ENCODE results near the gene TTC36.

Gene TTC36

DNA sequence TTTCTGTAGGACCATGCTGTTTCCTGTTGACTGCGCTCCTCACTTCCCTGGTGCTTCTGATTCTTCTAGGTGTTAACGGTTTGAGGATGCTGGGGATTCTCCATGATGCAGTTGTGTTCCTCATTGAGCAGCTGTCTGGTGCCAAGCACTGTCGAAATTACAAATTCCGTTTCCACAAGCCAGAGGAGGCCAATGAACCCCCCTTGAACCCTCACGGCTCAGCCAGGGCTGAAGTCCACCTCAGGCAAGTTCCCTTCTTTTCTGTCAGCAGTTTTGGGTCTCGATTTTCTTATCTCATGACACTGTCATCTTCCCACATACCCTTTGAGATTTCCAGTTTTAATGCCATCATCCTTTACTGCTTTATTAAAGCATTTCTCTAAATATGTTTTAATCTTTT, 7.7 kb upstream of the TTC36 start:
- DNase-seq = no peak
- Histone ChIP-seq H3K36me3 (ENCODE audit: control insufficient read depth, insufficient read depth, low read length) (peaks cover 71% of the 10 kb centered on the region), H3K4me1 (ENCODE audit: control insufficient read depth, insufficient read depth, low read length, poor library complexity, severe bottlenecking) (no peaks in the 10 kb centered on the region), H3K9me3 (ENCODE audit: control insufficient read depth, low read length) (no peaks in the 10 kb centered on the region), H3K27ac (ENCODE audit: insufficient read depth, low read length, poor library complexity, severe bottlenecking) (no peak overlapping the region), H3K27me3 (replicated peaks; ENCODE audit: control insufficient read depth, insufficient read depth, low read length, poor library complexity, severe bottlenecking) (no peaks in the 10 kb centered on the region), H3K4me3 (ENCODE audit: insufficient read depth, low read depth, low read length, poor library complexity, severe bottlenecking) (no peak overlapping the region)

GRCh38 chr11:118521892-118522311, 5.4 kb upstream of the TTC36 start:
- Histone ChIP-seq H3K4me1 (ENCODE audit: control insufficient read depth, insufficient read depth, low read length, poor library complexity, severe bottlenecking) (no peaks in the 10 kb centered on the region), H3K27me3 (replicated peaks; ENCODE audit: control insufficient read depth, insufficient read depth, low read length, poor library complexity, severe bottlenecking) (no peaks in the 10 kb centered on the region), H3K9me3 (ENCODE audit: control insufficient read depth, low read length) (no peaks in the 10 kb centered on the region), H3K36me3 (ENCODE audit: control insufficient read depth, insufficient read depth, low read length) (peaks cover 56% of the 10 kb centered on the region), H3K4me3 (ENCODE audit: insufficient read depth, low read depth, low read length, poor library complexity, severe bottlenecking) (no peak overlapping the region), H3K27ac (ENCODE audit: insufficient read depth, low read length, poor library complexity, severe bottlenecking) (no peak overlapping the region)
- DNase-seq = no peak

GRCh38 chr11:118522571-118523072, 4.7 kb upstream of the TTC36 start:
- Histone ChIP-seq H3K4me1 (ENCODE audit: control insufficient read depth, insufficient read depth, low read length, poor library complexity, severe bottlenecking) (no peaks in the 10 kb centered on the region), H3K4me3 (ENCODE audit: insufficient read depth, low read depth, low read length, poor library complexity, severe bottlenecking) (no peak overlapping the region), H3K27me3 (replicated peaks; ENCODE audit: control insufficient read depth, insufficient read depth, low read length, poor library complexity, severe bottlenecking) (no peaks in the 10 kb centered on the region), H3K9me3 (ENCODE audit: control insufficient read depth, low read length) (no peaks in the 10 kb centered on the region), H3K36me3 (ENCODE audit: control insufficient read depth, insufficient read depth, low read length) (peaks cover 56% of the 10 kb centered on the region), H3K27ac (ENCODE audit: insufficient read depth, low read length, poor library complexity, severe bottlenecking) (no peak overlapping the region)
- no peak for DNase-seq

- Histone ChIP-seq H3K27ac (ENCODE audit: insufficient read depth, low read length, poor library complexity, severe bottlenecking) (no peak overlapping the region), H3K4me1 (ENCODE audit: control insufficient read depth, insufficient read depth, low read length, poor library complexity, severe bottlenecking) (no peaks in the 10 kb centered on the region), H3K27me3 (replicated peaks; ENCODE audit: control insufficient read depth, insufficient read depth, low read length, poor library complexity, severe bottlenecking) (no peaks in the 10 kb centered on the region), H3K36me3 (ENCODE audit: control insufficient read depth, insufficient read depth, low read length) (peaks cover 53% of the 10 kb centered on the region), H3K9me3 (ENCODE audit: control insufficient read depth, low read length) (no peaks in the 10 kb centered on the region), H3K4me3 (ENCODE audit: insufficient read depth, low read depth, low read length, poor library complexity, severe bottlenecking) (no peak overlapping the region)
- no peak for DNase-seq
Measured at GRCh38 chr11:118524356-118524755, 2.9 kb upstream of the TTC36 start.

DNA sequence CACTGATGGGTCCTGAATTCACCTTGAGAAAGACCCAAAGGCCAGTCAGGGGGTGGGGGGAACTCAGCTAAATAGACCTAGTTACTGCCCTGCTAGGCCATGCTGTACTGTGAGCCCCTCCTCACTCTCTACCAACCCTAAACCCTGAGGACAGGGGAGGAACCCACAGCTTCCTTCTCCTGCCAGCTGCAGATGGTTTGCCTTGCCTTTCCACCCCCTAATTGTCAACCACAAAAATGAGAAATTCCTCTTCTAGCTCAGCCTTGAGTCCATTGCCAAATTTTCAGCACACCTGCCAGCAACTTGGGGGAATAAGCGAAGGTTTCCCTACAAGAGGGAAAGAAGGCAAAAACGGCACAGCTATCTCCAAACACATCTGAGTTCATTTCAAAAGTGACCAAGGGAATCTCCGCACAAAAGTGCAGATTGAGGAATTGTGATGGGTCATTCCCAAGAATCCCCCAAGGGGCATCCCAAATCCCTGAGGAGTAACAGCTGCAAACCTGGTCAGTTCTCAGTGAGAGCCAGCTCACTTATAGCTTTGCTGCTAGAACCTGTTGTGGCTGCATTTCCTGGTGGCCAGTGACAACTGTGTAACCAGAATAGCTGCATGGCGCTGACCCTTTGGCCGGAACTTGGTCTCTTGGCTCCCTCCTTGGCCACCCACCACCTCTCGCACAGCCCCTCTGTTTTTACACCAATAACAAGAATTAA, 2.4 kb upstream of the TTC36 start:
- Histone ChIP-seq H3K27ac (ENCODE audit: insufficient read depth, low read length, poor library complexity, severe bottlenecking) (no peak overlapping the region), H3K36me3 (ENCODE audit: control insufficient read depth, insufficient read depth, low read length) (peaks cover 47% of the 10 kb centered on the region), H3K4me1 (ENCODE audit: control insufficient read depth, insufficient read depth, low read length, poor library complexity, severe bottlenecking) (peaks cover 1% of the 10 kb centered on the region), H3K4me3 (ENCODE audit: insufficient read depth, low read depth, low read length, poor library complexity, severe bottlenecking) (no peak overlapping the region), H3K9me3 (ENCODE audit: control insufficient read depth, low read length) (no peaks in the 10 kb centered on the region), H3K27me3 (replicated peaks; ENCODE audit: control insufficient read depth, insufficient read depth, low read length, poor library complexity, severe bottlenecking) (no peaks in the 10 kb centered on the region)
- no peak for DNase-seq

GRCh38 chr11:118526688-118527087, 586 bp upstream of the TTC36 start:
- no peak overlapping the region for H3K27ac ChIP-seq (ENCODE audit: insufficient read depth, low read length, poor library complexity, severe bottlenecking)
- peaks cover 30% of the 10 kb centered on the region for H3K36me3 ChIP-seq (ENCODE audit: control insufficient read depth, insufficient read depth, low read length)
- no peak for DNase-seq
- no peaks in the 10 kb centered on the region for H3K9me3 ChIP-seq (ENCODE audit: control insufficient read depth, low read length)
- H3K4me1 ChIP-seq (ENCODE audit: control insufficient read depth, insufficient read depth, low read length, poor library complexity, severe bottlenecking) = peaks cover 10% of the 10 kb centered on the region
- no peaks in the 10 kb centered on the region for H3K27me3 ChIP-seq (replicated peaks; ENCODE audit: control insufficient read depth, insufficient read depth, low read length, poor library complexity, severe bottlenecking)
- H3K4me3 ChIP-seq (ENCODE audit: insufficient read depth, low read depth, low read length, poor library complexity, severe bottlenecking) = no peak overlapping the region

- Histone ChIP-seq H3K9me3 (ENCODE audit: control insufficient read depth, low read length) (no peaks in the 10 kb centered on the region), H3K27ac (ENCODE audit: insufficient read depth, low read length, poor library complexity, severe bottlenecking) (no peak overlapping the region), H3K4me1 (ENCODE audit: control insufficient read depth, insufficient read depth, low read length, poor library complexity, severe bottlenecking) (peaks cover 14% of the 10 kb centered on the region), H3K36me3 (ENCODE audit: control insufficient read depth, insufficient read depth, low read length) (peaks cover 14% of the 10 kb centered on the region), H3K4me3 (ENCODE audit: insufficient read depth, low read depth, low read length, poor library complexity, severe bottlenecking) (no peak overlapping the region), H3K27me3 (replicated peaks; ENCODE audit: control insufficient read depth, insufficient read depth, low read length, poor library complexity, severe bottlenecking) (no peaks in the 10 kb centered on the region)
- no peak for DNase-seq
Measured at GRCh38 chr11:118528511-118528910, 1.2 kb downstream of the TTC36 start.

- DNase-seq = no peak
- Histone ChIP-seq H3K4me1 (ENCODE audit: control insufficient read depth, insufficient read depth, low read length, poor library complexity, severe bottlenecking) (peaks cover 14% of the 10 kb centered on the region), H3K4me3 (ENCODE audit: insufficient read depth, low read depth, low read length, poor library complexity, severe bottlenecking) (peak overlapping the region; percentile 92), H3K36me3 (ENCODE audit: control insufficient read depth, insufficient read depth, low read length) (peaks cover 12% of the 10 kb centered on the region), H3K27ac (ENCODE audit: insufficient read depth, low read length, poor library complexity, severe bottlenecking) (no peak overlapping the region), H3K9me3 (ENCODE audit: control insufficient read depth, low read length) (no peaks in the 10 kb centered on the region), H3K27me3 (replicated peaks; ENCODE audit: control insufficient read depth, insufficient read depth, low read length, poor library complexity, severe bottlenecking) (no peaks in the 10 kb centered on the region)
Measured at GRCh38 chr11:118529584-118530175, 2.4 kb downstream of the TTC36 start.

DNA sequence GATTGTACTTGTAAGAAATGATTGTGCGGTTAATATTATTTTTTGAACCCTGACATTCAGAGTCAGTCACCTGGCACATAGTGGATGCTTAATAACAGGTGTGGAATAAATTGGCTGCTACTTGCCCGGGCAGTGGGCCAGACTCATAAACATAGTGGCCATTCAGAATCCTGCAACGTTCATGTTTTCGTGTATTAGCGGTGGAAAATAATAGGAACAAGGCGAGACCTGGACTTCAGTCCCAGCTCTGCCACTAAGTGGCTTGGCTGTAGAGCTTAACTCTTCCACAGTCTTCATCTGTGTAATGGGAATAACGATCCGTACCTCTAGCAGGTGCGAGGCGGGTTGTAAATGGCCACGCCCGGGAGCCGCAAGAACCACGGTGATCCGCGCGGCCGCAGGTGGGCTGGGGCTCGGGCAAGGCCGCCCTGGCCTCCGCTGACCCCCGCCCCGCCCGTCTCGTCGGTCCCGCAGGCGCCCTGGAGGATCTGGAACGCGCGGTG, 3.0 kb downstream of the TTC36 start:
- no peak for DNase-seq
- Histone ChIP-seq H3K27ac (ENCODE audit: insufficient read depth, low read length, poor library complexity, severe bottlenecking) (peak overlapping the region; percentile 65), H3K9me3 (ENCODE audit: control insufficient read depth, low read length) (no peaks in the 10 kb centered on the region), H3K27me3 (replicated peaks; ENCODE audit: control insufficient read depth, insufficient read depth, low read length, poor library complexity, severe bottlenecking) (no peaks in the 10 kb centered on the region), H3K4me1 (ENCODE audit: control insufficient read depth, insufficient read depth, low read length, poor library complexity, severe bottlenecking) (peaks cover 14% of the 10 kb centered on the region), H3K36me3 (ENCODE audit: control insufficient read depth, insufficient read depth, low read length) (peaks cover 9% of the 10 kb centered on the region), H3K4me3 (ENCODE audit: insufficient read depth, low read depth, low read length, poor library complexity, severe bottlenecking) (peak overlapping the region; percentile 92)
